SK-N-MC (cell line): Measurements from ENCODE around the gene ILKAP.
A peak's percentile ranks its signal among the peaks of the same experiment; 100 is the strongest.

Experiments
- DNase-seq: peaks from one replicate; pipeline ENCODE4 v3.0.0-alpha.2; 2011; ENCODE audit warnings: low read depth, low spot score
- H3K27ac ChIP-seq: fragments of 200-600 bp; sonication (generic); 2 replicates; pipeline ENCODE4 v1.5.1; 2016; ENCODE audit warnings: mixed run types
- H3K36me3 ChIP-seq: fragments of 200-600 bp; sonication (generic); 2 replicates; pipeline ENCODE4 v1.6.1; 2017; ENCODE audit warnings: antibody characterized with exemption, low read length, mixed read lengths; ENCODE audit not compliant: insufficient read depth
- H3K4me3 ChIP-seq: fragments of 200-600 bp; sonication (generic); 2 replicates; pipeline ENCODE4 v1.5.1; 2016
- H3K9ac ChIP-seq: fragments of 200-600 bp; sonication (generic); 2 replicates; pipeline ENCODE4 v1.8.0; 2017; ENCODE audit warnings: mixed run types, mixed read lengths; ENCODE audit not compliant: insufficient read length
- H3K9me3 ChIP-seq: fragments of 200-600 bp; sonication (generic); 2 replicates; pipeline ENCODE4 v1.6.1; 2017; ENCODE audit warnings: low read depth, mild to moderate bottlenecking, antibody characterized with exemption, low read length, moderate library complexity, mixed read lengths
- EZH2 ChIP-seq: fragments of 200-600 bp; sonication (generic); IDR thresholded peaks from one replicate; pipeline ENCODE4 v1.6.1; 2017; ENCODE audit warnings: antibody characterized with exemption
- FOXP2 ChIP-seq: optimal IDR thresholded peaks from 2 replicates; pipeline ENCODE3; 2011; ENCODE audit warnings: mild to moderate bottlenecking, moderate library complexity; ENCODE audit not compliant: insufficient read depth; ENCODE audit errors: extremely low read length, control extremely low read depth
- POLR2AphosphoS5 ChIP-seq: IDR thresholded peaks from 2 replicates; pipeline ENCODE4 v1.6.1; 2012; ENCODE audit warnings: mild to moderate bottlenecking, low read depth, low read length, borderline replicate concordance

ILKAP gene

GRCh38 chr2:238161291-238162051 is 42.0 kb downstream of the ILKAP start:
- Histone ChIP-seq H3K9me3 (no peaks in the 10 kb centered on the region), H3K9ac (no peak overlapping the region), H3K27ac (no peak overlapping the region), H3K4me3 (no peak overlapping the region), H3K36me3 (no peaks in the 10 kb centered on the region; the same call in 1 of the 2 replicates)
- no peak for DNase-seq
- TF ChIP-seq FOXP2, result no peak
- TF ChIP-seq EZH2, result no peak
- no peak for TF ChIP-seq POLR2AphosphoS5

GRCh38 chr2:238160206-238161129 is 43.0 kb downstream of the ILKAP start:
- DNase-seq, result no peak
- H3K9me3 ChIP-seq, result no peaks in the 10 kb centered on the region
- peak overlapping the region; percentile 91 for H3K4me3 ChIP-seq
- no peak overlapping the region for H3K27ac ChIP-seq
- no peaks in the 10 kb centered on the region; the same call in 1 of the 2 replicates for H3K36me3 ChIP-seq
- TF ChIP-seq EZH2 (no peak), POLR2AphosphoS5 (no peak), FOXP2 (no peak)
- H3K9ac ChIP-seq, result peak overlapping the region; percentile 92

- Histone ChIP-seq H3K4me3 (peak overlapping the region; percentile 91), H3K9me3 (no peaks in the 10 kb centered on the region), H3K36me3 (no peaks in the 10 kb centered on the region), H3K9ac (peak overlapping the region; percentile 92), H3K27ac (peak overlapping the region; percentile 62; the same call in 1 of the 2 replicates)
- DNase-seq, result no peak
- TF ChIP-seq FOXP2 (no peak), EZH2 (no peak), POLR2AphosphoS5 (no peak)
These were observed 43.8 kb downstream of the ILKAP start for GRCh38 chr2:238159661-238160205.

GRCh38 chr2:238159071-238159539 is 44.4 kb downstream of the ILKAP start:
- Histone ChIP-seq H3K4me3 (peak overlapping the region; percentile 91), H3K27ac (peak overlapping the region; percentile 62; the same call in 1 of the 2 replicates), H3K9ac (peak overlapping the region; percentile 92), H3K36me3 (no peaks in the 10 kb centered on the region), H3K9me3 (no peaks in the 10 kb centered on the region)
- TF ChIP-seq EZH2 (no peak), FOXP2 (no peak), POLR2AphosphoS5 (no peak)
- no peak for DNase-seq

GRCh38 chr2:238158509-238159070 is 44.9 kb downstream of the ILKAP start, which contains the start of gene ERFE:
TSS of gene ERFE (plus strand) at chr2:238158970. CDS start at chr2:238159008, 38 bp downstream.
- TF ChIP-seq POLR2AphosphoS5, result no peak
- no peak for TF ChIP-seq FOXP2
- no peak for TF ChIP-seq EZH2
- H3K36me3 ChIP-seq, result no peaks in the 10 kb centered on the region
- H3K27ac ChIP-seq, result peak within 1 kb of the TSS; percentile 62; the same call in 1 of the 2 replicates
- peak within 1 kb of the TSS; percentile 92 for H3K9ac ChIP-seq
- H3K4me3 ChIP-seq, result peak within 1 kb of the TSS; percentile 91
- no peaks in the 10 kb centered on the region for H3K9me3 ChIP-seq
- no peak for DNase-seq

GRCh38 chr2:238158018-238158508 is 45.4 kb downstream of the ILKAP start:
- Histone ChIP-seq H3K27ac (no peak overlapping the region), H3K36me3 (no peaks in the 10 kb centered on the region), H3K9ac (no peak overlapping the region), H3K4me3 (peak overlapping the region; percentile 57; the same call in 1 of the 2 replicates), H3K9me3 (no peaks in the 10 kb centered on the region)
- DNase-seq, result no peak
- TF ChIP-seq EZH2 (no peak), POLR2AphosphoS5 (no peak), FOXP2 (no peak)

- DNase-seq, result no peak
- H3K9me3 ChIP-seq, result no peaks in the 10 kb centered on the region
- H3K4me3 ChIP-seq, result no peak overlapping the region
- no peaks in the 10 kb centered on the region for H3K36me3 ChIP-seq
- TF ChIP-seq FOXP2, result no peak
- TF ChIP-seq POLR2AphosphoS5, result no peak
- no peak for TF ChIP-seq EZH2
- H3K9ac ChIP-seq, result no peak overlapping the region
- H3K27ac ChIP-seq, result no peak overlapping the region
These were observed 45.9 kb downstream of the ILKAP start for GRCh38 chr2:238157506-238158017.
